ENCODE data around the gene PSORS1C2.
"Not testable (repeated sequence)": the region's sequence is repeated elsewhere in the genome, so short reads cannot be mapped to it uniquely, and the experiment has no call there.

Gene PSORS1C2
- 0 reads per million in 2 donors for total RNA-seq

DNA sequence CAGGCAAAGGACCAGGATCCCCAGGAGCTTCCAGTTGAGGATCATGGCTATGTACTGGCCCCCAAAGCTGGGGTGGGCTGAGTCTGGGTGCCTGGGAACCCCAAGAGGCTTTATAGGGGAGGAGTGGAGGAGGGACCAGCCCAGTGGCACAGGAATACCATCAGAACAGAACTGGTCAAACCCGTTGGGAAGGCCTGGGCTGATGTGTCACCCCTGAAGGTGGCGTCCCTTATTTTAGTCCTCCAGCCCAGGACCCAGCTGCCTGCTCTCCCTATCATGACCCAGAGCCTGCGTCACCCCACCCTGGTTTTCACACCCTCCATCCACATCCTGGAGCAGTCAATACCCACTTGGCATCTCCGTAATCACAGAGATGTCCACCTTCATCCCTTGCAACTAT is at the start of gene PSORS1C2:
Gene PSORS1C2 (minus strand): TSS at position 85 of the 400 bp plus-strand sequence. CDS start 40 bp downstream, at position 45.
- no peak for DNase-seq

DNA sequence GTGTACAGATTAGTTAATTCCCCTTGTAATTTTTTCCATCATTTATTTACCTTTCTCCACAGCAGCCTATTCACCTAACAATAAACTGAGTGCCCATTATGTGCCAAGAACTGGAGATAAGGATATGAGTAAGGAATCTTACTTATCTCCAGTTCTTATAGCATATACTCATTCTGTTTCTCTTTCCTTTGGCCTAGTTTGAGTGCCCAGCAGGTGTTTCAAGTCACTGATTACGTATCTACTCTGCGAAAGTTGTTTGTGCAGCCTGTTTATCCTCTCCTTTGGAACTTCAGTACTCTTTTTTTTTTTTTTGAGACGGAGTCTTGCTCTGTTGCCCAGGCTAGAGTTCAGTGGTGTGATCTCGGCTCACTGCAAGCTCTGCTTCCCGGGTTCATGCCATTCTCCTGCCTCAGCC is 48.9 kb upstream of the PSORS1C2 start:
- no peak for DNase-seq

DNA sequence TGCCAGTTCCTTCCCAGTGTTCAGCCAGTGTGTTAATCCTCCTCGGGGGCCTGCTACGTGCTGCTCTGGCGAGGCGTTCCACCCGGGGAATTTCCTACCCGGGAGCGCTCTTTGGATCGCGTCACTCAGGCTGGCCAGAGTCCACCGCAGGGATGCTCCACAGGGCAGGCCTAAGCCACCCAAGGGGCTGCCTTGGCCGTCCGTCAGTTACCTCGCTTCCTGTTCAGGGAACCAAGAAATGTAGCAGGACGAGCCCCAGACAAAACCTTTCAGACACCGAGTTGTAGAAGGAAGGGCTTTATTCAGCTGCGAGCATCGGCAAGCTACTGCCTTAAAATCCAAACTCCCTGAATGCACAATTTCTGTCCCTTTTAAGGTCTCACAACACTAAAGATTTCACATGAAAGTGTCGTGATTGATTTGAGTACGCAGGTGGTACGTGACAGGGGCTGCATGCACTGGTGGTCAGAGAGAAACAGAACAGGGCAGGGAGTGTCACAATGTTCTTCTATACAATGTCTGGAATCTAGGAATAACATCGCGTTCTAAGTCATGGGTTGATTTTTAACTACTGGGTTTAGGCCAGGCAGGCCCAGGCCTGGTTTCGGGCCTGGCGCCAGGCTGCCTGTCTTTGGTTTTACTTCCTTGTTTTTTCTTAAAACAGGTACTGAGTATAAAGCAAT is 47.3 kb upstream of the PSORS1C2 start:
- no peak for DNase-seq

DNA sequence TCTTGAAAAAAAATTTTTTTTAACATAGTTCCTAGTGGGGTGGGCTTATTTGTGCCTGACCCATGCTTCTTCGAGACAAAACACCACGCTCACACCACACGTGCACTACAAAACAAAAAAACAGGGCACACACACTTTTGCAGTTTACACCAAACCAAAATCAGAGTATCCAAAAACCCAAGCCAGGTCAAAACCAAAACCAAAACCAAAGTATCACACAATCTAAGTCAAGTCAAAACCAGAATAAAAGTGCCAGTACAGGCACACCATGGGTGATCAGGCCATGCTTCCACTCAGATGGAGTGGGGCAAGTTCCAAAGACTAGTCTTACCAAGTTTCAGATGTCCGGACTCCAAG is 46.8 kb upstream of the PSORS1C2 start:
- DNase-seq = peak in 1 of 5 experiments; percentile 47

DNA sequence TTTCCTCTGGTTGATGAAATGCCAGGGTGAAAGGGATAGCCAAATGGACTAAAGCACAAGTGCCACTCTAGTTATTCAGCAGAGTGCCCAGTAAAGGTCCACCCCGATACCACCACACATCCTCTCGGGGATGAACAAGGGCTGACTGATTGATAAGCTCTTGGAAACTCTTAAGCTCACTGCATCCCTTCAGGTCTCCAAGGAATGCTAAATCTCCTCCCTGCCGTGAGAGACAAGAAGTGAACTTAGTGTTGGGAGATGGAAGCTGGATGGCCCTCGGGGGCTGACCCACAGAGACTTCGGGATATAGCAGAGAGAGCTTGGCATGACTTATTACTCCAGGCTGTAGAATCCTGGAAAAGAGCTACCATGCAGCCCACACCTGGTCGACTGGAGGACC is 45.0 kb upstream of the PSORS1C2 start:
- DNase-seq = not testable (repeated sequence)

DNA sequence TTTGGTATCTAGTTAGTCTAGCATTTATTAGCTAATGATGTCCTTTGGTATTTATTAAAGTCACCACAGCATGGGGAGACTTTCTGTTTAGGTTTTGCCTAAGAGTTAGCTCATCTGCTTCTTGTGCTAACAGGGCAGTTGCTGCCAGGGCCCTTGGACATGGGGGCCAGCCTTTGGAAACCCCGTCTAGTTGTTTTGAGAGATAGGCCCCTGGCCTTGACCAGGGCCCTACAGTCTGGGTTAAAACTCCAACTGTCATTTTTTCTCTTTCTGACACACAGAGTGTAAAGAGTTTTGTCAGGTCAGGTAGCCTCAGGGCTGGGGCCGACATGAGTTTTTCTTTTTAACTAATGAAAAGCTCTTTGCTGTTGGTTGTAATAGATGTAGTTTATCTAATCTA is 44.4 kb upstream of the PSORS1C2 start:
- not testable (repeated sequence) for DNase-seq

DNA sequence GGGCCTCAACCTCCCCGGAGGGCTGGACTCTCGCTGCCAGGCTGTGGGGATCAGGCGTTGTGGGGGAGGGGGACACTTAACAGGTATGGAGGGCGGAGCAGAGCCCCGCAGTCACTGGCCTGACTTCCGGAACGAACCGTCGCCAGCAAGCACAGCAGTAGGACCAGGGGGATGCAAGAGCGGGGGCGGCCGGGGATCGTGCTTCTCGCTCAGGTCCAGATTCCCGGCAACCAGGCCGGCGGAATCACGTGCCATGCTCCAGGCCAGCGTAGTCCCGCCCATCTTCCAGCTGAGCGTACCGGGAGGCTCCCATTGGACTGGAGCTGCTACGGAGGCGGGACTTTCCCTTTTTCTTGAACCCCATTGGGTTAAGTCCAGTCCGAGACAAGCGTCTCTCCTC is 41.6 kb upstream of the PSORS1C2 start:
- peak; percentile 41 to 79 (median 58) for DNase-seq

DNA sequence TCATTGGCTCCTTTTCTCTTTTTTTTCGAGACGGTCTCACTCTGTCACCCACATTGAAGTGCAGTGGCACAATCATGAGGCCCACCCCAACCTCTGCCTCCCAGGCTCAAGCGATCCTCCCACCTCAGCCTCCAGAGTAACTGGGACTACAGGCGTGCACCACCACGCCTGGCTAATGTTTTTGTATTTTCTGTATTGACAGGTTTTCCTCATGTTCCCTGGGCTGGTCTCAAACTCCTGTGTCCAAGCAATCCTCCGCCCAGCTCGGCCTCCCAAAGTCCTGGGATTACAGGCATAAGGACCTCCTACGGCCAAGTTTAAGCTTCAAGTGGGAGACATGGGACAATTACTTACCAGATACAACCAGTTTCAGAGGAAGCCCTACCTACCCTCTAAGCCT is 41.0 kb upstream of the PSORS1C2 start:
- no peak for DNase-seq

DNA sequence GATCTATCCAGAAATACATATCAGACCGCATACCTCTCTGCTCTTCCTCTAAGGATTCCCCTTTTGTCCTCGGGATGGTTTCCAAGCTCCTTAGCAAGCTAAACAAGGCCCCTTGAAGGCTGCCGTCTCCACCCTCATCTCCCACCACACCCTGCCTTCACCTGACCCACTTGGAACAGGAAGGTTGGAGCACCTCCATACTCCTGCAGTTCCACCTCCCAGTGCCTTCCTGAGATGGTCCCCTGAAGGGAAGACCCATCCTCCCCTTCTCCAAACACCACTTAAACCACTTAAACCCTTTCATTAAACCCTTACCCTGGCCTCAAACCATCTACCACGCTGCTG is 40.1 kb upstream of the PSORS1C2 start:
- DNase-seq = no peak

DNA sequence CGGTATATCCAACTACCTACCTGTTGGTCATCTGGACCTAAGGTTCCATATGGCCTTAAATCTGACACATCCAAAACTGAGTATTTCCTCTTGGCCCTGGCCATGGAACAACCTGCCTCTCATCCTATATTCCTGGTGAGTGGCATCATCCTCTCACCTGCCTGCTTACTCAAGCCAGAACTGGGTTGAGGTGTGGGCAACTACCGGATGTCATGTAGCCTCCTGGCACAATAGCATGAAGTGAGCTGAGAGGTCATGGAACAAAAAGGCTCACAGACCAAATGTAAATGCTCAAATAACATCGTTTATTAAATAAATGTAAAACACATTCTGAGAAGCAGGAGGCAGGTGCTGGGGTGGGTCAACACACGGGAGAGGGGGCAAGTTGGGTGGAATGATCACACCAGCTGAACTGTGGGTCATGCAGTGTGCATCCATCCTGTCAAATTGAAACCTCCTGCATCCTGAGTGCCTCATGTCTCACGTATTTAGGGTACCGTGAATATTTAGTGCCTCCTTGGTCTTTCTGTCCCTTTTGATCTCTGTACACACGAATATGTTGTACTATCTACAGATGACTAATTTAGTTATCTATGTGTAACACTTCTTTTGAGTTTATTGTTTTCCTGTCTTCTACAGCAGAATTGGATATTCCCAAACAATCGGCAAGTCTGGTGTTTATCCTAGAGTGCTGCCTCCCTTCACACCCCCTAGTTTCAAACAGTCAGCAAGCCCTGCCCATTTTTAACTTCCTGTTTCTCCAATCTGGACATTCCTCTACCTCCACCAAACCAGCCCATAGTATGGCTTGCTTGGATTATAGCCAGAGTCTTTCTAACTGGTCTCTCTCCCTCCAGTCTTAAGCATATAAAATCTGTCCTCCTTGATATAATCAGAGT is 39.5 kb upstream of the PSORS1C2 start:
- peak in 1 of 5 experiments; percentile 77 for DNase-seq

DNA sequence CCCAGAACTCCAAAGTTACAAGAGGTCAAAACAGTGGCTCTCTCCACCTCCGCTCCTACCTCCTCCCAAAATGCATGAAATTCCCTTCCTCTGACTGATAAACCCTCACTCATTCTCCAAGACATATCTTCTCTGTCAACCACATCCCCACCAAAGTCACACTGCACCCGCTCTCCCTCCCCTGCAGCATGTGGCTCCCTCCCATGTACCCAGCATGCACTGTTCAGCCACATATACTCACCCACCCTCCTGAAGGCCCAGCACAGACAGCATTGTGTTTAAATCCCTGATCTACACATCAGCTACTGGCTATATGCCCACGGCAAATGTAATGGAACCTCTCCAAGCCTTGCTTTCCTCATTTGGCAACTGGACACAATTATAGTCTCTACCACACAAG is 37.1 kb upstream of the PSORS1C2 start:
- DNase-seq = peak in 1 of 5 experiments; percentile 53

DNA sequence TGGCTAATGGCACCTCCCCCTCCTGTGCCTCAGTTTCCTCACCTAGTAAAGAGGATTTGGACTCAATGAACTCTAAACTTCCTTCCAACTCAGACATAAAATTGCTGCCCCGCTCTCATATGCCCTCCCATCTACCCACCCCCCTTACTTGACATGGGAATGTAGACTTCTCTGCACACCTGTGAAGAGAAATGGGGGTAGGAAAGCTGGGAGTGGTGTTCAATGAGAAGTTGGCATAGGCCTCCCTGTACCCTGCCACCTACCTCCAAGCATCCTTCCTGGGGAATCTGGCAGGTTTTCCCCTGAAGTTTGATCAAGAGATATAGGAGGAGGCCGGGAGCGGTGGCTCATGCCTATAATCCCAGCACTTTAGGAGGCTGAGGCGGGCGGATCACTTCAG is 35.5 kb upstream of the PSORS1C2 start:
- no peak for DNase-seq

DNA sequence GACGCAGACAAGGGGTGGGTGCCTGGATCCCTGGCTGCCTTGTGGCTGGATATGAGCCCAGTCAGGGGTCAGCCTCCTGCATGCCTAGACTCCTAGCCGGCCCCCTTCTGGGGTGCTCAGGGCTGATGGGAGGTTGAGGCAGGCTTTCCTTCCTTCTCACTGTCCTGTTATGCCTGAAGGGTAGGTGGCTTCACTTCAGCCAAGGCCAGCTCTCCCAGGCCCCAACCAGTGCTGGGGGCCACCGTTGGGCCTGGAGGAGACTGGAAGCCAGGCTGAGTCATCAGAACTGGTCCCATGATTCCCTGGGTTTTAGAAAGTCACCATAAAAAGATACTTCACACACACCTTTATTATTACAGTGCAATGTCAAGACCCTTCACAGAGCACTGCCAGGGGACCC is 34.5 kb upstream of the PSORS1C2 start:
- no peak for DNase-seq

DNA sequence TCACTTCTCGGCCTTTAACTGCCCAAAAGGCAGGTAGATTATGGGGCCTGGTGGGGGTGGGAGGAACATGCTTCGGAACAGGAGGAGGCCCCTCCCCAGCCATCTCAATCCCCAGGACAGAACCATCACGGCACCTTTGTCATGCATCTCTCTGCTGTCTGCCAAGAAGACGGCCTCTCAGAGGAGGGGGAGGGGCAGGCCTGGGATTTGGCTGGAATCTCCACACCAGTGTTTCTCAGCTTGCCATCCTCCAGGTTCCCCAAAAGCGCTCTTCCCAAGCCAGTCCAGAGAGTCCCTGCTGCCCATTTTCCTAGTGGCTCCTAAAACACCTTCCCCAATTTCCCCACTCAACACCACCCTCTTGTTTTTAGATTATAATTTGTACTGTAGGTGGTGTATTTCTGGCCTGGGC is 34.1 kb upstream of the PSORS1C2 start:
- no peak for DNase-seq

DNA sequence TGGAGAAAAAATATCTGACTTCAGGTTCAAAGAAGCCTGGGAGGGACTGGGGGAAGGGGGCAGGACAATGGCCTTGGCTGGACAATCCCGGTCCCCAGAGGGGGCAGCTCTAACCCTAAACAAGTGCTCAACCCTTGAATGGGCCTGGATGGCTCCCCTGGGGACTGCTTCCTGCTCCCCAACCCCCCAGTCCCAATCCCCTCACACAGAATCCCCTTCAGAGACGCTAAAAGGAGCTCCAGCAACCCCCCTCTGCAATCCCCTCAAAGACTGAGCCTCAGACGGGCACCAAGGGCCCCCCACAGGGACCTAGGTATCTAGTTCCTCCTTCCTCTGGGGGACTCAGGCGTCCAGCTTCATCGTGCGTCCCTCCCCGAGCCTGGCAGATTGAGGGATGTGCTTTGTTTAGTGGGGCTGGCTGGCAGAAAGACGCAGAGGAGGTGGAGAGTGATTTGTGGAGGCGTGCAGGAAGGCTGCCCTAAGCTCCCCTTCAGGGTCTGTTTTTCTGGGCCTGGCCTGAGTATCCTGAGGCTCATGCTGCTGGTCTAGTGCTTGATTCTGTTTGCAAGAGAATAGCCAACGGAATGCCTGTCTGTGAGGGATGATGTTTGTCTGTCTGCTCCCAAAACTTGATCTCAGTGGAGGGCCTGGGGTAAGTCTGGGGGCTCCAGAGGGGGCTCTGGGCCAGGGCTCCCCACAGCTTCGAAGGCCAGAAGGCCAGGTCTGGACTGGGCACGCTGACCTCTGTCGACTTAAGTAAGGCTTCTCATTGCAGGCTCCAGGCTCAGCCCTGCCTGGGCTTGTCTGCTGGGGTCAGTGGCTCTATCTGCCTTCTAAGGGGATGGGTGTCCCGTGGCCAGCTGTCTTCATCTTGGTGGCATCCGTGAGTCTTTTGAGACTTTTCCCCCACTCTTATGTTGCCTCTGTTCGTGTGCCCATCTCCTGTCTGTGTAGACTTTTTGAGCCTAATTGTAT is 33.4 kb upstream of the PSORS1C2 start:
- DNase-seq = no peak

DNA sequence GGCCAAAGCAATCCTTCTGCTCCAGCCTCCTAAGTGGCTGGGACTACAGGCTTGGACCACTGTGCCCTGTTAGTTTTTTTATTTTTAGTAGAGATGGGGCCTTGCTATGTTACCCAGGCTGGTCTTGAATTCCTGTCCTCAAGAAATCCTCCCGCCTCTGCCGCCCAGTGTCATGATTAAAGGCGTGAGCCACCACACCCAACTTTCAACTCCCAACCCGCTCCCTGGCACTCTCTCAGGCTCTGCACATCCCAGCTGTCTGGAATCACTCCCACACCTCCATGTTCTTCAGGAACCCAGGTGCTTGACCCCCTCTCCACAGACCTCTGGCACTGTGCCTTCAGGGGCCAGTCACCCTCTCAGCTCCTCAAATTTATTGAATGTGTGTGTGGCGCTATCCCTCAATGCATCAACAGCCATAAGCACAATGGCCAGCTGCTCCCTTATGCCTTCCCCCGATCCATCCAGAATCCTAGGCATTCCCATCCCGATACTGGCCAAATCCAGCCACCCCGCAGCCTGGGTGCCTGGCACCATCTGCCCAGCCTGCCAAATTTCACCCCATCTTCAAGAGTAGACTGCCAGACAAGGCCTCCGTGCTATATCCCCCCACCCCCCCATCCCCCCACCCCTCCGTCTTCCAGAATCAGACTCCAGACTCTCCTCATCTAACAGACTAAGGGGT is 32.3 kb upstream of the PSORS1C2 start:
- no peak for DNase-seq

DNA sequence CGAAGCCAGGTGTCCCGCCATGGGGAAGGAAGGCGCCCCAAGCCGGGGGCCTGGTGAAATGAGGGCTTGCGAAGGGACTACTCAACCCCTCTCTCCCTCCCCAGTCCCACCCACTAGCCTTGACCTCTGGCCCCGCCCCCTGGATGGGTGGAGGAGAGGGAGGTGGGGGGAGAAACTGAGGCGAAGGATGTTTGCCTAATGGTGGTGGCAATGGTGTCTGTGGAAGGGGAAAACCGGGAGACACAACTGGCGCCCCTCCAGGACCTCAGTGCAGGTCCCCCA is 31.7 kb upstream of the PSORS1C2 start, which contains the start of gene POU5F1:
Gene POU5F1 (minus strand): TSS at position 83 of the 282 bp plus-strand sequence. CDS start 62 bp downstream, at position 21.
- no peak for DNase-seq

DNA sequence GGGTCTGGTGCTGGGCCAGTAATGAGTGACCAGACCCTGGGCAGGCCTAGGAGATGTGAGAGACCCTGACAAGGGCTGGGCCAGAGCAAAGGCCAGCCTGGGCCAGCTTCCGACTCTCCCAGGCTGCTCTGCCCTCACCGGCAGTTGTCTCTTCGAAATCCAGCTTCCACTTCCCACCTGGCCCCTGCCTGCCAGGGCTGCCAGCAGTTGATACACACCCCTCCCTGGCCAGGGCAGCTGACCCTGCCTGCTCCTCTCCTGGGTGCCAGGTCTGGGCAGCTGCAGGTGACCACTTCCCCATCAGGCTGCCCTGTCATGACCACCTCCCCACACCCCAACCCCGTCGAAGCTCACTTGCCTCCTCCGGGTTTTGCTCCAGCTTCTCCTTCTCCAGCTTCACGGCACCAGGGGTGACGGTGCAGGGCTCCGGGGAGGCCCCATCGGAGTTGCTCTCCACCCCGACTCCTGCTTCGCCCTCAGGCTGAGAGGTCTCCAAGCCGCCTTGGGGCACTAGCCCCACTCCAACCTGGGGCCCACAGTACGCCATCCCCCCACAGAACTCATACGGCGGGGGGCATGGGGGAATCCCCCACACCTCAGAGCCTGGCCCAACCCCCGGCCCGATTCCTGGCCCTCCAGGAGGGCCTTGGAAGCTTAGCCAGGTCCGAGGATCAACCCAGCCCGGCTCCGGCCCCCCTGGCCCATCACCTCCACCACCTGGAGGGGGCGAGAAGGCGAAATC is 31.2 kb upstream of the PSORS1C2 start:
- DNase-seq = not testable (repeated sequence)

DNA sequence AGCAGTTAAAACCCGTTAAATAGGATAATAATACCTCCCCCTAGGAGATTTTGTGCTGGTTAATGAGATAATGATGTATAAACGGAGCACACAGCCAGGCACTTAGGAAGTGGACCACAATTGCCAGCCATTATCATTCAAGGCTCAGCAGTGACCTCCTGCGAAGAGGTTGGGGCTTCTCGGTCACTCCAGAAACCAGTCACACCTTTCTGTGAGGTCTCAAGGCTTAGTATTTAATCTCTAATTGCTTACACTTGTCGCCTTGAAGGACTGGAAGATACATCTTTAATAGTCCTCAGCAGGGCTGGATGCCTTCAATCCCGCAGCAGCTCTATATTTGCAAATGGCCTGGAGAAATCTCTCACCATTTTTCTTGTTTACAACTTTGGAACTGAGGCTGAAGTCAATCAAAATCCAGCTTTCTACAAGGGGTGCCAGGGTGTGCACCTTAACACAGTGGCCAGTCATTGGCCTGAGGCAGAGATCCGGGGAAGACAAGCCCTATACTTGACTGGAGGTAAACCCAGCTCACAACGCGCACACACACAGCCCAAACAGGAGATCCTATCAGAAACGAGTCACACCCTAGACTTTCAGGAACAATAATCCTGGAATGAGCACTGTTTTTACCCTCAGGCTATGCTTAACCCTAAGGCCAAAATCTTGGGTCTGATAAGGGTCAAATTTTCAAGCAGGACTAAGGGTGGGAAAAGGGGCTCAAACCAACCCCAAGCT is 30.4 kb upstream of the PSORS1C2 start:
- no peak for DNase-seq

DNA sequence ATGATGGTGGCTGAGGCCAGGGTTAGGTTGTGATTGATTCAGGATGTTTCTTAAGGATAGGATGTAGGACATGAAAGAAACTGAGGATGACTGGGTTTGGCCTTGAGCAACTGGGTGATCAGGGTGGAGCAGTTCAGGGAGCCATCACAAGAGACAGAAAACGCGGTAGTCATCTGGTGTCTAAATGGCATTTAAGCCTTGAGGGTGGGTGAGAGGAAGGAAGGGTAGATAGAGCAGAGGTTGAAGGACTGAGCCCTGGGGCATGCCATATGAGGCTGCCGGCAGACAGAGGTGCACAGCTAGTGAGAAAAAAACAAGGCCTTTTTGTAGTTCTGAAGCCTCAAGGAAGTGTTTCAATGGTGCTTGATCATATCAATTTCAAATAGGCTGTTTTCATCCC is 29.7 kb upstream of the PSORS1C2 start:
- DNase-seq = no peak

DNA sequence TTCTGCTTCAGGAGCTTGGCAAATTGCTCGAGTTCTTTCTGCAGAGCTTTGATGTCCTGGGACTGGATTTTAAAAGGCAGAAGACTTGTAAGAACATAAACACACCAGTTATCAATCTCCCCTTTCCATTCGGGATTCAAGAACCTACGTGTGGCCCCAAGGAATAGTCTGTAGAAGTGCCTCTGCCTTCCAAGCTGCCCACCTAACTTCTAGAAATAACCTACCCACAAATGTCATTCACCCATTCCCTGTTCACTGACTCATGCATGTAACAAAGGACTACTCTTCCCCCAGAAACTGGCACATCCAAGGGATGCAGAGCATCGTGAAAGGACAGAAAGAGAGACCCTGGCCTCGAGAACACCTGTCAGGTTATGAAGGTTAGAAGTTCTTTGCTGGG is 27.1 kb upstream of the PSORS1C2 start:
- DNase-seq = no peak
